AG08396 (cell line): ENCODE results near the gene DLX3.

Experiments
- DNase-seq: peaks from one replicate; pipeline ENCODE4 v3.0.0; 2012; ENCODE audit warnings: low spot score, mixed read lengths

DLX3 gene

DNA sequence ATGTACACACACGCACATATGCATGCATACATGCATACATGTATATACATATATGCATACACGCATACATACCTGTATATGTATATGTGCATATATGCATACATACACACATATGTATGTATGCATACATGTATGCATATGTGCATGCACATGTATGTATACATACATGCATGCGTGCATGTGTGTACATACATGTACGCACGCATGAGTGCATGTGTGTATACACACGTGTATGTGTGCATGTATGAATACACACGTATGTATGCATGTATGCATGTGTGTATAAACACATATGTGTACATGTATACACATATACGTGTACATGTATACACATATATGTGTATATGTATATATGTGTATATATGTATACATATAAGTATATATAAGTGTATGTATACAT, 28.5 kb upstream of the DLX3 start:
- no peak for DNase-seq

- peak; percentile 8 for DNase-seq
Measured at GRCh38 chr17:50022463-50023130, 27.6 kb upstream of the DLX3 start.

DNA sequence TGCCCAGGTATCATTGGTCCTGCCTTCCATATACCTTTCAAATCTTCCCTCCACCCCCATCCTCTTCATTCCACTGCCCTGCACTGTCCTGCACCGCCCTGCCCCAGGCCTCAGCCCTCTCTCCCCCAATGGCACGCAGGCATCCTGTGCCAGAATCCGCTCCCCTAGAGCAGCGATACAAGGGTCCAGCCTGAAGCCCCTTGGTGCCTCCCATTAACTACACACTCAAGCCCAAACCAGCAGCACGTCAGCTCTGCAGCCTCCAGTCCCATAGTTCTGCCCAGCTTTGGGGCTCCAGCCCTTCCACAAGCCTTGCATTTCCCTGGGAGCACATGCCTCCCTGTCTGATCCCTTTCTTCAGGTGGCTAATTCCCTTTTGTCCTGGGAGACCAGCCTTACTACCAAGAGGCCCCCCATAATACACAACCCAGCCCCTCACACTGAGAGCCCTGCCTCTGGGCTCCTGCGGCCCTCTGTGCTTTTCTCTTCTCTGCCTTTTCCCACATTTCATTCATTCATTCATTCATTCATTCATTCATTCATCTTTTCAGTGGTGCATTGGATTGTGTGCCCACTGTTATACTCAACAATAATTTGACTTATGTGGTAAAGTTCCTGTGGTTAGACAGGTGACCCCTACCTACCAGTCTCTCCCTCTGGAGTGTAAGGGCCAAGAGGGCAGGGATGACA, 26.8 kb upstream of the DLX3 start:
- DNase-seq: no peak

- peak; percentile 2 for DNase-seq
Measured at GRCh38 chr17:50020841-50021599, 26.0 kb upstream of the DLX3 start.

DNA sequence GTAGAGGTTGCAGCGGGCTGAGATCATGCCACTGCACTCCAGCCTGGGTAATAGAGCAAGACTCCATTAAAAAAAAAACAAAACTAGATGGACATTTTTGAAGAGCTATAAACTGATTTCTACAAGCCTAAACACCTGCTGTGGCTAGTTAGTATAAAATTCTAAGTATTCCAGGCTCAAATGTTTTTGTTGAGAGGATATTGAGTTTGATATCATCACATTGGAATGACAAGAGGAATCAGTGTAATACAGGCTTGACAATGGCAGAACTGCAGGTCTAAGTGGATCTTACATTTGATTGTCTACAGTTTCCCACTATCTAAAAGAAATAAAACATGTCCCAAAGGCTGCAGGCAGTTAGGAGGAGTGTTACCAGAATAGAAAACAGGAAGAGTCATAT, 23.9 kb upstream of the DLX3 start:
- peak; percentile 5 for DNase-seq

- no peak for DNase-seq
Measured at GRCh38 chr17:50015146-50015545, 20.1 kb upstream of the DLX3 start.

DNA sequence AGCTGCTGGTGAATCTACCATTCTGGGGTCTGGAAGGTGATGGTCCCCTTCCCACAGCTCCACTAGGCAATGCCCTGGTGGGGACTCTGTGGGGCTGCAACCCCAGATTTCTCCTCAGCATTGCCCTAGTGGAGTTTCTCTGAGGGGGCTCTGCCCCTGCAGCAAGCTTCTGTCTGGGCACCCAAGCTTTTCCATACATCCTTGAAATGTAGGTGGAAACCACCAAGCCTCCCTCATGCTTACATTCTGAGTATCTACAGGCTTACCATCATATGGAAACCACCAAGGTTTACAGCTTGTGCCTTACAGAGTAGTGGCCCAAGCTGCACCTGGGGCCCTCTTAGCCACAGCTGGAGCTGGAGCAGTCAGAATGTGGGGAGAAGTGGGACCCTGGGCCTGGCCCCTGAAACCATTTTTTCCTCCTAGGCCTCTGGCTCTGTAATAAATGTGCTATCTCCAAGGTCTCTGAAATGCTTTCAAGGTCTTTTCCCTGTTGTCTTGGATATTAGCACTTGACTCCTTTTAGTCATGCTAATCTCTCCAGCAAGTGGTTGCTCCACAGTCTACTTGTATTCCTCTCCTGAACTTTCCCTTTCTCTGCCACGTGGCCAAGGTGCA, 19.6 kb upstream of the DLX3 start:
- DNase-seq: no peak

DNA sequence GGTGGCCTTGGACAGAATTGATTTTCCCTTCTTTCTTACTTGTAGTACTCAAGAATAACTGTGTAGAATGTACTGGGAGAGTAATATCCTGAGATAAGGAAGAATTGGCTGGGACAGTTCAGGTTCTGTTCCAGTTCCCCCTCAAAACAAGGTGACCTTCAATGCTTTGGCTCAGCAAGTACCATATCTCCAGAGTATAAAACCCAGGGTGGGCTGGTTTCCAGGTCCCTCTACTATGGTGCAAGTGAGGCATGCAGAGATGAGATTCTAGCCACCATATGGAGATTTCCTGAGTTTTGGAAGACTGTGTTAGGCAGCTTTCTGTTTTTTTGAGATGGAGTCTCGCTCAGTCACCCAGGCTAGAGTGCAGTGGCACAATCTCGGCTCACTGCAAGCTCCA, 18.1 kb upstream of the DLX3 start:
- DNase-seq: no peak

DNA sequence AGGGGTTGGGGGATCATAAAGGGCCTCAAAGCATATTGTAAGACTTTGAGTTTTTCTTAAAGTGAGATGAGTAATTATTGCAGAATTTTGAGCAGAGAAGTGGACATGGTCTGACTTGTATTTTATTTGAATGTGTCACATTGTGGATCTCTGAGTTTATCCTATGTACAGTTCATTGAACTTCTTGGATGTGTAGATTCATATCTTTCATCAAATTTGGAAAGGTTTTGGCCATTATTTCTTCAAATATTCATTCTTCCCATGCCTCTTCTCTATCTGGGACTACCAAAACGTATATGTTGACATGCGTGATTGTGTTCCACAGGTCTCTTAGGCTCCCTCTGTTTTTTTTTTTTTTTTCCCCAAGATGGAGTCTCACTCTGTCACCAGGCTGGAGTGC, 14.3 kb upstream of the DLX3 start:
- no peak for DNase-seq

DNA sequence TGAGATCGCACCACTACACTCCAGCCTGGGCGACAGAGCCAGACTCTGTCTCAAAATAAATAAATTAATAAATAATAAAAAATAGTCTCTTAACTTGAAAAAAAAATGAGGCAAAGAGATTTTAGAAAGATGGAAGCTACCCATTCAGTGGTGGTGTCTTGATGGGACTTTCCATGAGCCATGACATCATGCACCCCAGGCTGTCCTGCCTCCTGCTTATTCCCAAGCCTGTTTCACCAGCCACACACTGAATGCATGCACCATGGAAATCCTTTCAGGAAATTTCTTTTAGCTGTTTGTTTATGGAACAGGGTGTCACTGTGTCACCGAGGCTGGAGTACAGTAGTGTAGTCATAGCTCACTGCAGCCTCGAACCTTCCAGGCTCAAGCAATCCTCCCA, 8.9 kb upstream of the DLX3 start:
- no peak for DNase-seq

GRCh38 chr17:49998836-49999511, 4.0 kb upstream of the DLX3 start:
- DNase-seq: no peak

DNA sequence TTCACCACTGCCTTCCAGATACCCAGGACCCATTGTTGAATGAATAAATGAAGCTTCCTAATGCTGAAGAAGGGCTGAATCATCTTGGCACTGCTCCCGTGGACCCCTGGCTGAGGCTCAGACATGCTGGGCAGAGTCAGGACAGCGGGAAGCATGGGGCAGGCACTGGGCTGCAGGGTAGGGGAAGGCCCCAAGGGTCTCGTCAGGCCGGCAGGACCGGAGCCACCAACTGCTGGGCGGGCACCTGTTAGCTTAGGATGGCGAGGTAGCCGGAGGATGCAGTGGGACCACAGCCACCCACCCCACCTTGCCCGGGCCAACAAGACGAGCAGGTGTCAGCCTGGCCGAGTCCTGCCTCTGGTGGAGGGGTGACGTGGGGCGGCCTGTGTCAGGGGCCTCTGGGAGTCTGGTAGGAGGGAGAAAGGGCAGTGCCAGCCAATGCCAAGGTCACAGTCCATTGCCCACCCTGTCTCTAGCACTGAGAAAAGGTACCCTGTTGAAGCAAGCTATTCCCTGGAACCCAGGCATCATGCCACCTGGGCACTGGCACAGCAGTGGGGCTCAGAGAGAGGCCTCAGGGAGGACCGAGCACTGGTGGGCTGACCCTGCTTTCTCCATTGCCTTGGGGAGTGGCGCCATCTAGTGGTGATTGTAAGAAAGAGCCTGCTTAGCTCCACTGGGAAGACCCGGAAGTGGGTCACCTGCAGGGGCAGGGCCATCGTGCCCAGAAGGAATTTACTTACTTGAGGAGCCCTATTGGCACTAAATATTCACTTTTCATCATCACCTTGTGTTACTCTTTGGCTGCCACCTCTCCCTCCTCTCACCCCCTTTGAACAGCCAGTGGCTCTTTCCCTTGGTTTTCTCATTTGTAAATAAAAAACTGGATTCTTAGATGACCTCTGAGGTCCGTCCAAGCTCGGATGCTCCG, 3.0 kb upstream of the DLX3 start:
- peak; percentile 87 for DNase-seq

DNA sequence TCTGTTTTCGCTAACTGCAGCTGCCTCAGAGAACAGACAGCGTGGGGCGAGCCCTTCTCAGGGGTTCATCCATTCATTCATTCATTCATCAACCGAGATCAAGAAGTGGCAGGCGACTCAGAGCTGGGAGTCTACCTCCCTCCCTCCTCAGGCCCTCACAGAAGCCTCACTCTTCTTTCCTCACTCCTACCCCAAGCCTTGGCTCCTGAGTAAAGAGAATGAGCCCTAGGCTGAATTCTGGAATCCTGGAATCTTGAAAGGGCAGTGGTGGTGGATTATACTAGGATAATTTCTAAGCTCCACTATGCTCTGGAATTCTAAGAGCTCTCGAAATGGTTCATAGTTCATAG, 2.3 kb upstream of the DLX3 start:
- DNase-seq: peak; percentile 16

DNA sequence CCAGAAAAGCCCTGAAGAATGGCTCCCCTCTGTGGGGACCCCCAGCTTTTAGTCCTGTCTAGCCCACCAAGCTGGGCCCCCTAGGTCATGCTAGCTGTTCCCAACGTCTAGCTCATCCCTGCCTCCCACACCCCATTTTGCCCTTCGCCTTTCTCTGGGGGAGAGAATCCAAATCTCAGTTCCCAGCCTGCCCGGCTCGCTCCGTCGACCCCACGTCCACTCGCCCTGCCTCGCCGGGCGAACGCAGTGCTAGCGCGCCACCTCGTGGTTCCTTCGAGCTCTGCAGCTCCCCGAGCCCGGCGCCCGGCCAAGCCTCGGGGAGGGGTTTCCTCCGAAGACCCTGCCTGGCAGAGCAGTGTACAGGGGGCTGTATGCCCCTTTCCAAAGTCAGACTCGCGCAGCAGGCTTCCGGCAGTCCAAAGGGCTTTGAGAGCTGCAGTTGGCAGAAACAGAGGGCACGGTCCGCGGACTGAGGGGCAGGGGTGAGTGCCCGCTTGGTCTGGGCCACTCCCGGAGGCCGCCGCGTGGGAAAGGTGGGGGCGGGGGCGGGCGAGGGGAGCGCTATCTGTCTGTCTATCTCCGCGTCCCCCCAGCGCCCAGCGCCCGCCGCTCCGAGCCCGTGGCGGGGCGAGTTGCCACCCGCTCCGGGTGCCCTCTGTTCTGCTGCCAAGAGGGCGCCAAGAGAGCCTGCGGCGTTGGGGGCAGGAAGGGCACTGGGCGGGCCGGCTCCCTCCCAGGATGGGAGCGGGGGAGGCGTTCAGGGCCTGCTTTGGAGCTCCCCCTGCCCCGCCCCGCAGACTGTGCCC, 1.7 kb upstream of the DLX3 start:
- peak; percentile 85 for DNase-seq

DNA sequence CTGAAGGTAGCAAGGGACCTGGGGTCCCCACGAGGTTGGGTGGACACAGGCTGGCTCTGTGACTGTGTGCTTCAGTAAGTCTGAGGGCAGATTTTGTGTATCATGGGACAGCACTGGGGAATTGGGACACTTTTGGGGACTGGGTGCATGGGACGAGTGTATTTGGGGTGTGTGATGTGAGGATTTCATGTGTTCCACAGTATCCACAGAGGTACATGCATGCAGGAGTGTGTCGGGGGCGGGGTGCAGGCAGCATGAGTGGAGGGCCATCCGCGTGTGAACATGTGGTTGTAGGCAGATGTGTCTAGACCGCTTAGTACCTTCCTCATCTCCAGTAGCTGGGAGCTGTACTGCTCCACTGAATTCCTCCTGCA, 1.1 kb upstream of the DLX3 start:
- DNase-seq: peak; percentile 3

DNA sequence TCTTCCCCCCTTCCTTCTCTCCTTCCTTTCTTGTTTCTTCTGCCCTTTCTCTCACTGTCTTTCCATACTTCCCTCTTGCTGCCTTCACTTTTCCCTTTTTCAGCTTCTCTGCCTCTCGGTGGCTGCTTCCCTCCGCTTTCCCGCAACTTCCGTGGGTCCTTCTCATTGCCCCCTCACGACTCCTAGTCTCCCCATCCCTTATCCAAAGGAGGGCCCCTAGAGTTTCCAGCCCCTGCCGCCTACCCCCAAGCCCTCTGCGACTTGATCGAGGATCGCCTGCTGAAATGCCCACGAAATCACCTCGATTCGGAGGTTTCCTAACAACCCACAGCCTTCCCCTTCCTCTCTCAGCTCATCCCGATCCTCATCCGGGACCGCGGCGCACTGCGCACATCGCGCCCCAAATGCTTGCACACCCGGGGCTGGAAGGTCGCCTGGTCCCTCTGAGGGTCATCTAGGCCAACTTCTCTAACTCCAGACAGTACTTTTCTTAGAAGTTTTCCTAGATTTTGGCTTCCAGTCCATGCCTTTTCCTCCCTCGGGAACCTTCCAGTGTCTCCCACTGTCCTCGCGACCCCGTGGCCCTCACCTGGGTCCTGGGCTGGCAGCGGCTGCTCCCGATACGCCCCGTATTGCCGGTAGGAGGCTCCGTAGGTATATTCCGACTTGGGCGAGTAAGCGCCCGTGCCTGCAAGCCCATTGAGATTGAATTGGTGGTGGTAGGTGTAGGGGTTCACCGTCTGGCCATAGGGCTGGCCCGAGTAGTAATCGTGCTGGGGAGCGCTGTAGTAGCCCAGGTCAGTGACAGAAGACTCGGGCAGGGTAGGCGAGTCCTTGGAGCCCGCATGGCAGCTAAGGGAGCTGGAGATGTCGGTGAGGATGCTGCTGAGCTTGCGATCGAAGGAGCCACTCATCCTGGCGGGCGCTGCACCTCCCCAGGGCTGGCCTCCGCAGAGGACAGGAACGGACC, 654 bp downstream of the DLX3 start:
- peak; percentile 5 for DNase-seq

DNA sequence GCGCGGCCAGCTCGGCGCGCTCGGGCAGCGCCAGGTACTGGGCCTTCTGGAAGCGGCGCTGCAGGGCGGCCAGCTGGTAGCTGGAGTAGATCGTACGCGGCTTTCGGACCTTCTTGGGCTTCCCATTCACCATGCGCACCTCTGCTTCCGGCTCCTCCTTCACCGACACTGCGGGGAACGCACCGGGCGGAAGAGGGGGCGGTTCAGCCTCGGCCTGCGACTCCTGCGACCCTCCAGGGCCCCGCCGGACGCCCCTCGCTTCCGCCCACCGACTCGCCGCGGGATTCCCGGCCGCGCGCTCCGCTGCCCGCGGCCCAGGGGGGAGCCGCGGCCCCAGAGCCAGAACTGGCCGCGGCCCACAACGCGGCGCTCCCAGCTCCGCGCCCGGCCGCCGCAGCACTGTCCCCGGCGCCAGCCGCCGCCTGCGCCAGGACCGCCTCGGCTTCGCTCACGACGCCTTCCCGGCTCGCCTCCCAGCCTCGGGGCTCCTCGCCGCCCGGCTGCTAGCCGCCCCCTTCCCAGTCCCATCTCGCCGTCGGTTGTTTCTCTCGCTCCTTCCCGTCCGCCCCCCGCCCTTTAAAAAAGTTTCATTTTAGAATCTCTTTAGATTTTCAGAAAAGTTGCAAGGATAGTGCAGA, 1.5 kb downstream of the DLX3 start:
- DNase-seq: peak; percentile 41

GRCh38 chr17:49992933-49993422, 2.0 kb downstream of the DLX3 start:
- DNase-seq: peak; percentile 1
